HG03558 (cell line): ENCODE data around the gene SIGLEC1.

Experiments
- ATAC-seq: cut with Tn5 transposase; IDR thresholded peaks from one replicate; pipeline ENCODE4 v1.9.1; 2021; ENCODE audit warnings: moderate number of reproducible peaks; ENCODE audit not compliant: unreplicated experiment; ENCODE audit errors: extremely low read depth

SIGLEC1 gene

DNA sequence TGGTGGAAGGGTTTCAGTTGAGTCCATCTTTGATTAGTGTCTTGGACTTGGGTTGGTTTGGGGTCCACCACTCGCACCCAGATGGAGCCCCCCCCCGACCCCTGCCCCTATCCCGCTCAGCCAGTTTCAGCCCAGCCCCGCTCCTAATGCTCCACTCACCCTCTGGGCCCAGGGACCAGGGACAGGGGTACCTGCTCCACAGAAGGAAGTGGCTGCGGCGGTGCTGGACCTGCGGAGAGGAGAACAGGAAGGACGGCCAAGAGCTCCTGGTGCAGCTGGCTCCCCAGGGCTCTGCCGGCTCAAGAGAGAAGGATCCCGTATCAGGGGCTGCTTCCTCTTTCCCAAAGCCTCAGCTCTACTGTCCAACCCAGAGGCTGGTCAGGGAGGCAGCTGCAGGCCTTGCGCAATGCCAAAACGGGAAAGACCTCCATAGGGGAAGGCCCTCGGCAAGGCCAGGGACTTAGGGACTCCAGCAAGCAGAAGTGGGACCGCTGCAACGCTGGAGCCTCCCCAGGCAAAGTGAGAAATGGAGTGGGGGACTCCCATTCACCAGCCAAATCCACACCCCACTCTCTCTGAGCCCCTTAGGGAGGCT is at the start of gene SIGLEC1:
Gene SIGLEC1, minus strand, starts transcription at position 322 of the 595 bp plus-strand sequence. CDS start 5,472 bp downstream, outside the sequence.
- ATAC-seq = no peak

DNA sequence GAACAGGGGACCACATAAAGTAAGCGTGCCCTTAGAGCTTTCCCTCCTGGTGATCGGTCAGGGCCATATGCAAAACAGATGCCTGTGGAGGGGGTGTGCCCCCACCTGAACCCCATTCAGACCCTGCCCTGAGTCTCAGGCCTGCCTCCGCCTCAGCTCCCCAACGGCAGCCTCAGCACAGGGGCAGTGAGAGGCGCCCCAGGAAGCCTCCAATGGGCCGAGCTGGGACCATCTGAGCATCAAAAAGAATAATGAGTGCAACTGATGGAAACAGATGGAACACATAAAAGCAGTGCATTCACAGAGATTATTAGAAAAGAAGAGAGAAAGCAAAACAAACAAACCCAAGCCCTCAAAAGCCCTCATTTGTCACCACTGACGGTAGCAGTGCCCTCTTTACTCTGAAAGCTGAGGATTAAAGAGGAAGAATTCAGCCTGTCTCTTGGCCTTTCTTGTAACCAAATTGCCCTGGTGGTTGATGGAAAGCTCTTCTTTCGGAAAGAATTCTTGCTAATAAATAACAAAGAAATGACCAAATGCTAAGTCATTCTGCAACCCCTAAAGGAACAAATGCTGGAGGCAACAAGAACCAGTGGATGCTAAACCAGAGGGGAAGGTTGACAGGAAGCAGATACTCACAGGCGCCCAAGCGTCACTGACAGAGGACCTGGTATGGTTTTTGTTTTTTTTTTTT is 48.4 kb upstream of the SIGLEC1 start:
- no peak for ATAC-seq

DNA sequence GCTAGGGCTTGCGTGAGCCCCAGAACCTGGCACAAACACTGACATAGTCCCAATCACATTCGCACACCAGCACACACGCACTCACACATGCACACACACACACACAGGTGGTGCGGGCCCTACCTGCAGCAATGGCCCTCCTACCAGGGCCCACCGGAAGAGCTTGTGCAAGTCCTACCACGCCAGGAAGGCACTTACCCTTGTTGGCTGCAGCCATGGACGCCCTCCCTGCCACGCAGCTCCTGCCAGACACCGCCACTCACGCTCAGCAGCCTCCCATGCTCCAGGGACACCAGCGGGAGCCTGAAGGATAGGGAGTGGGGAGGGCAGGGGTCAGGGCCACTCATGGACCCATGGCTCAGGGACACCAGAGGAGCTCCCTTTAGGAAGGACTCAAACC is 47.5 kb upstream of the SIGLEC1 start:
- no peak for ATAC-seq

- no peak for ATAC-seq
Observed at GRCh38 chr20:3759316-3759823, 47.0 kb upstream of the SIGLEC1 start.

DNA sequence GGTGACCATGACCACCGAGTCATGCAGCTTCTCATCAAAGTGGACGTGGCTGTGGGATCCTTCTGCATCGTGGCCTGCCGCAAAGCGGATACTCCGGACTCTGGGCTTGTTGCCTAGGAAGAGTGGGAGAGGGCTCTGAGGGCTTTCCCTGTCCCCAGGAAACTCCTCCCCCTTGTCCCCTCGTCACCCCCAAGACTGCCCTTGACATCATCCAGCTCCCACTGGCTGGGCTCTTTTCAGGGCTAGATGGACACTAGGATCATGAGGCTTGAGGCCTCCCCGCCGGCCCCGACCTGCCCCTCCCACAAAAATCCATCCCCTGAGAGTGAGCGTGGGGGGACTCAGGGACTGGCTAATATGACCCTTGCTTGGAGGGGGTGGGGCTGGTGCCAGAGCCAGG is 46.2 kb upstream of the SIGLEC1 start:
- ATAC-seq = no peak

DNA sequence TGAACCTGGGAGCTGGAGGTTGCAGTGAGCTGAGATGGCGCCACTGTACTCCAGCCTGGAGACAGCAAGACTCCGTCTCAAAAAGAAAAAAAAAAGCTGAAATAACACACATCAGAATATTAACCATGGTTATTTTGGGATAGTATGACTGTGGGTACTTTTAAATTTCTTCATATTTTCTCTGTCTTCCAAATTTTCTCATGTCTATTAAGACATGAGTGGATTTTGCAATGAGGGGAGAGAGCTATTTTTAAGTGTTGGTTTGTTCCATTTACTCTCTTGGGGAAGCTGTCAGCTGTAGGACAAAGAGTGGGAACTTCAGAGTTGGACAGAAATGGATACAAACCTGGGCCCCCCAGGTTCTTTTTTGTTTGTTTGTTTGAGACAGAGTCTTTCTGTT is 44.9 kb upstream of the SIGLEC1 start:
- ATAC-seq = no peak

DNA sequence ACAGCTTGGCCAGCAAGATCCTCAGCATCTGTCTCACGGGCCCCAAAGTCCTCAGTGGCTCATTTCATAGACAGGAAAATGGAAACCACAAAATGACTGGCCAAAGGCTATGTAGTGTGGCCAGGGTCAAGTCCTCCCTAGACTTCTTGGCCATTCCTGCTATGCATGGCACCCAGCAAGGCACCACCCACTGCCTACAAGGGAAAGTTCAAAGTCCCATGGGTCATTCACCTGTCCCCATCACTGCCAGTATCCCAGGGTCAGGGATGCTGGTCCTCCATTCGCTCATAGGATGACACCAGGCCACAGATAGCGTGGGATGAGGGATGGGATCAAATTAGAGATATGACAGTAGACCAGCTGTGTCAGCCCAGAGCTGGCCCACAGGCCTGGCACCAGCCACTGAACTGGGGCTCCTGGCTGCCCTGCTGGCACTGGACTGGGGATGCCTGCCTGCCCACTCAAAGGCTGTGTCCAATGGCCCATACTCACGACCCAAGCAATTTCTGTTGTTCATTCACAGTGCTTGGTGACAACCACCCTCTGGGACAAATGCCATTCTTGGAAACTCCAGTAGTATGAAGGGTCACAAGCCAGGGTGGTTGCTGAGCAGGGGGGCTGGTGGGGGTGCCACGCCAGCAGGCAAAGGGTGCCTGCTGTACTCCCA is 43.5 kb upstream of the SIGLEC1 start:
- ATAC-seq = no peak

DNA sequence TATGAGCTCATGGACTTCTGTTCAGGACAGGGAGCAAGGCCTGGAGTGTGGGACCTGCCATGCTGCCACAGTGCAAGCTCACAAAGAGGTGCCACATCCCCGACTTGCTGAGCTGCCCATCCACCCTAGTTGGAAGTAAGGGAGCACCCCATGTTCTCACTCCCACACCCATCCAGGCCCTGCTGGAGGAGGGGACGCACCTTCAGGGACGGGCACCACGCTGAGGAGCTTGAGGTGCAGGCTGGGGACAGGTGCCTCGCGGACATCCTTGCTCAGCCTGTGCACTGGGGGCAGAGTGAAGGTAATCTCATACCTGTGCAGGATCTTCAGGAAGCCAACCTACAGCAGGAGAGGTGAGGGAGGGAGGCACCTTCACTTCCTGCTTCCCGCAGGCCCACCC is 42.9 kb upstream of the SIGLEC1 start:
- no peak for ATAC-seq

GRCh38 chr20:3754276-3754630 is 41.9 kb upstream of the SIGLEC1 start:
- no peak for ATAC-seq

DNA sequence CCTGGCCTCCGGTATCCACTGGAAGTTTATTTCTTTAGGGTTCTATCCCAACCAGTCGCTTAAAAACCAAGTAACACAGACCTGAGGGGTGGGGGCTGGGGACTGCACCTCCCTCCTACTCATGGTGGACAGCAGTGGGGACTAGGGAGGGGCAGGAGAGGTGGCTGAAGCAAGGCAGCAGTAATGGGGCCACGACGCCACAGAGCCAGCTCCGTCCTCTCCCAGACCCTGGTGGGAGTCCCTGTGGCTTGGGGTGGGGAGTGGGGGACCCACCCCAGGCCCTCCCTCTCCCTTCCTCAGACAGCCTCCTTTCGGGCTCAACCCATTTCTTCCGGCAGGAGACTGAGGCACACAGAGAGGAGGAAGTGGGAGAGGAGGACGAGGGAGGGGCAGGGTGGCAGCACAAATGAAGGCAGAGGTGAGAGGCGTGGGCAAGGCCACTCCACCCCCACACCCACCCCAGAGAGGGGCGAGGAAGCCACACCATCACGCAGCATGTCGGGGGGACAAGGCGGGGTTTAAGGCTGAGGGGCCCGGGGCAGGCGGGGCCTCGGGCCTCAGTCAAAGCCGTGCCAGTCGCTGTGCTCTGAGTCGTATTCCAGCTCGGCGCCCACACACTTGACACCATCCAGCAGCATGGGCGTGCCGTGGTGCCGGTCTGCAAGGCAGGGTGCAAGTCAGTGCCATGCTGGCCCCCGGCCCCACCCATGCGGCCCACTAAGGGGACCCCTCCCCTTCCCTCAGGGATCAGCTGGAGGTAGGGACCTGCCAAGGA is 41.3 kb upstream of the SIGLEC1 start:
- no peak for ATAC-seq

GRCh38 chr20:3753098-3753497 is 40.7 kb upstream of the SIGLEC1 start:
- ATAC-seq = no peak

- ATAC-seq = no peak
Observed at GRCh38 chr20:3752386-3752759, 40.0 kb upstream of the SIGLEC1 start.

GRCh38 chr20:3751675-3752385 is 39.4 kb upstream of the SIGLEC1 start:
- ATAC-seq = no peak

DNA sequence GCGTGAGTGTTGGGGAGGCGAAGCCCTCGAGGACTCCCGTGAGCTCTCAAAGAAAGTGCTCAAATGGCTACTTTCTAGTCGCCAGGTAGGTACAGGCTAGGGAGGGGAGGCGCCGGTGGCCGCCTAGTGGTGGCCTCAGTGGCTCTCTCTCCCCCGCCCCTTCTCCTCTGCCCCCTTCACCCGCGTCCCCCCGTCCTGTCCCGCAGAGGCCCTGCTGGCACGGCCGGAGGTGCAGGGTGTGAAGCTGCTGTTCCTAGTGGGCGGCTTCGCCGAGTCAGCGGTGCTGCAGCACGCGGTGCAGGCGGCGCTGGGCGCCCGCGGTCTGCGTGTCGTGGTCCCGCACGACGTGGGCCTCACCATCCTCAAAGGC is 38.9 kb upstream of the SIGLEC1 start:
- ATAC-seq = no peak

GRCh38 chr20:3749689-3750531 is 37.5 kb upstream of the SIGLEC1 start:
- no peak for ATAC-seq

GRCh38 chr20:3749087-3749688 is 36.8 kb upstream of the SIGLEC1 start:
- no peak for ATAC-seq

- no peak for ATAC-seq
Observed at GRCh38 chr20:3748073-3748472, 35.7 kb upstream of the SIGLEC1 start.

DNA sequence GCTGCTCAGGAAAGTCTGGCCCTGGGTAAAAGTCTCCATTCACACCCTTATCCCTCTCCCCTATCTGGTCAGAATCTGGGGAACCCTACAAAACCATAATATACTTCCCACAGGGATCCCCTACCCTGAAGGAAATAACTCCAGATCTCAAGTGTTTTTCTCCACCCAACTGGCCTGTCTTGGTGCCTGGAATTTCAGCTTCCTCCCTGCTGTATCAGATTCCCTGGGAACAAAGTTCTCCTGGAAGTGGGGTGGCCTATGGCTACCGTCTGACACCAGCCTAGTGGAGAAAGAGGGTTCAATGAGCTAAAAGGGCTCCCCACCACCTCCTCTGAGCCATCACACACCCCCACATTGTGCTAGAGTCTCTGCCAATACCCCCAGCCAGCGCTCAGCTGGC is 35.1 kb upstream of the SIGLEC1 start:
- ATAC-seq = no peak

- no peak for ATAC-seq
Observed at GRCh38 chr20:3745686-3746173, 33.3 kb upstream of the SIGLEC1 start.
